ENCODE measurements around the gene SH3YL1. TPM values are rescaled to one million over a fixed set of nuclear protein-coding genes. Genes with fewer than 3 reads are reported as not detected.

SH3YL1 gene
- total RNA-seq, 1 donor from 2014 or later: 32.7 TPM

DNA sequence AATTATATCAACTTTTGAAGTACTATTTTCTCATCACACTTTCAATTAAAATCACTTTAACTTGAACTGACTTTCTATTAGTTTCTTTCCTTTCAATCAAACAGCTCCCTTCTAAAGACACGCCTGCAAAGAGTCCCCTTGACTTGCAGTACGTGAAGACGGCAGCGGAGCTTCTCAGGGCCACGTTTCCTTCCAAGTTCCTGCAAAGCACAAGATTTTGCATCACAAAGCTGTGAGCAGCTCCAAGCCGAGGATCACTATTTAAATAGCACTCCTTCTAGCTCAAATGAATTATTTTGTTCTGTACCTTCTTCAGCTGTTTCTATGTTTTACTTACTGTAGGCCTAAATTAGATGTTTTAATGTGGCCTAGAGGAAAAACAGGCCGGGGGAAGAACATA, 30.8 kb downstream of the SH3YL1 start:
- intact Hi-C loops (cut with DNase I): no loop called here

DNA sequence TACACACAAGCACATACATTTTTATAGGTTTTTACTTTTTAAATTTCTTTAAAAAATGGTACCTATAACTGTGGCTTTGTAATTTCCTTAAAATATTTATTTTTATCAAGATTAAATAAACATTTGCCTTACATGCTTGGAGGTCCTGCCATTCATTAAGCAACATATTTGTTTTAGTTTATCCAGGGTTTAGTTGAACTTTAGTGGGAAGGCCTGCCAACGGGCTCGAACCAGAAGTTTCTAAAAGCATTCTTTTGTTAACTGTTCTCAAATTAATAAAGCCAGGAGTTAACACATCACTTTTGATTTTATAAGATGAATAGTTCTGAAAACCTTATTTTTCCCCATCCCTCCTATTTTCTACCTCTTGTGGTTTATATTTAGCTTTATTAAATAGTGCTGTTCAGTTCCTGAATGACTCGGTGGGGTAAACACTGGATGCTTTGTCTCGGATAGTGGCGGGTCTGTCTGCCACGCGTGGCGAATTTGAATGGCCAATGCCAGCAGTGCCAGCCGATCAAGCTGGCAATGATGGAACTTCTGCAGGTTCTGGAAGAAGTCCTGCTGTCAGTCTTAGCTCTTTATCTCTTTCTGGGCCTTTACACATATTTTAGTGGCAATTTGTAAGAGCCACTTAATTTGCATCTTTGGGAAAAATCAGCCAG, 32.2 kb downstream of the SH3YL1 start:
- no peak for ATAC-seq
- no peak for DNase-seq (ENCODE audit: low spot score)
- intact Hi-C loops (cut with DNase I): no loop called here

More for the DNA sequence above, 30.8 kb downstream of the SH3YL1 start:
- DNase-seq (ENCODE audit: low spot score) (no peak), ATAC-seq (no peak)

DNA sequence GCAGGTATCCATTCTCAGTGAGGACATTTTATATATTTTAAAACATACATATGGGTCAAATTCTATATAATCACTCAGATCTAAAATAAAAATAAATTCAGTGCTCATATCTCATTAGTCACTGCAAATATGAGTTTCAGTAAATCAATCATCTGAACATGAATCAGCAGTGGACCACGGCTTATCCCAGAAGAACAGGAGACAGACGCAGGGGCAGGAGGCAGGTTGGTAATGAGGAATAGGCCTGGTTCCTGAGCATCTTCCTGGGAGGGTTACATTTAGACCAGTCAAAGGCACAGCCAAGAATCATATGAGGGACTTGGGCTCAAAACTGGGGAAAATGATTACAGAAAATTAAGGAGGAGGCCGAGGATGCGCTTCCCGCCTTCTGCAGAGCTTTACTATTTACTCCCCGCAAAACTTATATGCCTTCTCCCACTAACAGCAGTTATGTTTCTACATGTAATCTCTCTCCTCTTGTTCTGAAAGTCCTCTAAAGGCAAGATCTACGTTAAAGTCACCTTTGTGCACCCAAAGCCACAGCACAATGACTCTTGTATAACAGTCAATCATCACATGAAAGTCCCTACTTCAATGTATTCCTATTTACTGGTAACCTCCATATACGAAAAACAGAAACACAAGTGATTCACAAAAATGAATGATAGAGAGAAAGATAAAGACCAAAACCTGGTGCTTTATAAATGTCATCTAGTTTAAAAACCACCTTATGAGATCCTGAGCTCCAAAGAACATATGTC, 35.1 kb downstream of the SH3YL1 start:
- ATAC-seq (no peak), DNase-seq (ENCODE audit: low spot score) (no peak)
- intact Hi-C loops (cut with DNase I): no loop called here

DNA sequence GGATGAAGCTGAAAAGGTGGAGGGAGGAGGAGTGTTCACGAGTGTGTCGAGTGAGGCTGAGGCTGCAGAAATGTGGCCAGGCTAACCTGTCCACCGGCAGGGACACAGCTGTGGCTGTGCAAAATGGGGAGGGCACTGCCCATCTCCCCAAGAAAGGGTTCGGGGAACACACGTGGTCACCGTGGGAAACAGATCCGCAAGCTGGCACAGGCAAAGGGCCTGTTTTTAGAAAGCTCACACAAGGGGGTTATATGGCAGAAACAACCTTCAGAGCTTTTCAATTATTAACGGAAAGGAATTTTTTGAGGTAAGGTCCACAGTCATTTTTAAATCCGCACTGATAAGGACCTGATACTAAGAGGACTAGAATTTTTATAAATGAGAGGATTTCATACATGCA, 35.7 kb downstream of the SH3YL1 start:
- intact Hi-C loops (cut with DNase I): no loop called here
- ATAC-seq (no peak), DNase-seq (ENCODE audit: low spot score) (no peak)

GRCh38 chr2:223971-224760, 39.7 kb downstream of the SH3YL1 start:
- DNase-seq (ENCODE audit: low spot score) (no peak), ATAC-seq (no peak)
- intact Hi-C loops (cut with DNase I): no loop called here

DNA sequence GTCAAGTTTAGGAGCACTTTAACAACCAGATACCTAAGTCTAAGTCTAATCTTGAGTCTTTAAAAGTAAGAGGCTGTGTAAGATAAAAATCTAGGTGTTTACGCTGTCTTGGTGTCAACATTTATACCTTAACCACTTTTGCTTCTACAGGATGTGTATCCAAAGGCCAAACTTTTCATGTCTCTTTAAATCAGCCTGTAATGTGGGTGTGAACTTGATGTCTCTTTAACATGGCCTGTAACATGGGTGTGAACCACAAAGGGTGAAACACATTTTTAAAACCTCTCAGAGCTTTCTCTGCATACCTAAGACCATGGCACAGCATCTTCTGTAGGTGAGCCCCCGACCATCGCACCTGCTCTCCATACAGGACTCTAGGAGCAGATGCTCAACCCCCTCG, 40.4 kb downstream of the SH3YL1 start:
- no peak for ATAC-seq
- DNase-seq (ENCODE audit: low spot score): no peak
- intact Hi-C loops (cut with DNase I): no loop called here

DNA sequence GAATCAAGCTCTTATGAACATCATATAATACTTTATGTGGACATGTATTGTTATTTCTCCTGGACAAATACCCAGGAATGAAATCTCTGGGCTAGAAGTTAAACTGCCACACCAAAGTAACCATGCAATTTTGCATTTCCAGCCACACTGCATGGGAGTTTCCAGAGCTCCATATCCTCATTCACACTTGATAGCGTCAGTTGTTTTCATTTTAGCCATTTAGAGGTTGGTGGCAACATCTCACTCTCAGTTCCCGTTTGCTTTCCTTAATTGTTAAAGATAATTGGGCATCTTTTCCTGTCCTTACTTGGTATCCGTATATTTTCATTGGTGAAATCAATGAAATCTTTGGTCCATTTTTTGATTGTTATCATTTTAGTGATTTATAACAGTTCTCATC, 47.8 kb downstream of the SH3YL1 start:
- ATAC-seq: no peak
- DNase-seq (ENCODE audit: low spot score): no peak
- intact Hi-C loops (cut with DNase I): no loop called here

DNA sequence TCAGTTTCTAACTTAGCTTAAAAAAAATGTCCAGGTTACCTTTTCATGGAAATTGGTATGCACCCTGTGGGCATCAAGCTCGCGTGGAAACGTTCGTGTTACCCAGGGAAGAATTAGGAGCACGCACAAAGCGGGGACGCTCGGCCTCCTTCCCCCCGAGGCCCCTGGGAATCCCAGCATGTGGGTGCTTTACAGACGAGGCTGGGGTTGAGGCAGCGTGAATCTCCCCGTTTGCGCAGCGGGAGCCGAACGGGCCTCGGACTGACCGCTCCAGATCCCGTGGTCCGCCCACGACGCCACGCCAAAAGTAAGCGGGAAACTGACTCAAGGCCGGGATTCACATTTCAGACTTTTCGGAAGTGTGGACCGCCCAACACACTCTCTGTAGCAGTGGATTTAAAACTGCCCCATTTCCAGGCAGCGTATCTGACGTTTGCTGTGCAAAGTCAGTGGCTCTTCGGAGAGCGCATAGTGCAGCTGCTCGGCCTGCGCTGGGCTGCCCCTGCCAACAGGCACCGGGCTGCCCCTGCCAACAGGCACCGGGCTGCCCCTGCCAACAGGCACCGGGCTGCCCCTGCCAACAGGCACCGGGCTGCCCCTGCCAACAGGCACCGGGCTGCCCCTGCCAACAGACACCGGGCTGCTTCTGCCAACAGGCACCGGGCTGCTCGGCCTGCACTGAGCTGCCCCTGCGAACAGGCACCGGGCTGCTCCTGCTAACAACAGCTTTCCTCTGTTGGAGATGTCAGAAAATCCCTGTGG, 49.7 kb downstream of the SH3YL1 start:
- intact Hi-C loops (cut with DNase I): no loop called here
- DNase-seq (ENCODE audit: low spot score) (no peak), ATAC-seq (no peak)

DNA sequence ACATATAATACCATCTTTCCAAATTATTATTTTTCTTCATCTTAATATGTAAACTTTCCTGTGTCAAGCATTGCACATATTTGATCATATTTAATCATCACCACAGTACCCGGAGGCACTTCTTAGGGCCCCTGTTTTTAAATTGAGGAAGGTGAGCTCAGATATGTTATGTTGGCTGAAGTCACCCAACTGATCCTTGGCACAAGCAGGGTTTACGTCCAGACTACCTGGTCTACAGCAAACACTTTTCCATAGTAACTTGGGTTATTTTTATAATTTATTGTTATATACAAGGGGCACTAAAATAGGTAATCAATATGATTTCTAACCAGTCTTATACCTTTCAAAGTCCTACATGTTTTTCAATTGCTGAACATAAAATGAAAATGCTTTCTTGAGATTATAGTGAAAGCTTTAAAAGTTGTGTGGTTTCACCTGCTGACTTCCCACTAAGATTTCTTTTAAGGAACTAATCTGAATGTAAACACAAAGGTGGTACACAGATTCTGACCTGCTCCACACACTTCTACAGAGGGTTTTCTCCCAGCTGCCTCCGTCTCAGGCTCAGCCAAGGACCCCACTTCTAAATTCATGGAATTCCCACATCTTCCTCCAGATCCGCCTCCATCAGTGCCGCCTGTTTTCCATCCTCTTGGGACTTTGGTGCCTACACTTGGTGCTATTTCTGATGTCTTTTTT, 52.2 kb downstream of the SH3YL1 start:
- DNase-seq (ENCODE audit: low spot score): no peak
- intact Hi-C loops (cut with DNase I): no loop called here
- no peak for ATAC-seq

- DNase-seq (ENCODE audit: low spot score) (no peak), ATAC-seq (no peak)
- intact Hi-C loops (cut with DNase I): no loop called here
These were observed 53.2 kb downstream of the SH3YL1 start for GRCh38 chr2:210660-211059.

GRCh38 chr2:209470-209869, 54.4 kb downstream of the SH3YL1 start:
- DNase-seq (ENCODE audit: low spot score): no peak
- ATAC-seq: no peak
- intact Hi-C loops (cut with DNase I): no loop called here

GRCh38 chr2:208335-208734, 55.5 kb downstream of the SH3YL1 start:
- intact Hi-C loops (cut with DNase I): no loop called here
- ATAC-seq: no peak
- DNase-seq (ENCODE audit: low spot score): no peak

GRCh38 chr2:203984-204383, 59.8 kb downstream of the SH3YL1 start:
- DNase-seq (ENCODE audit: low spot score) (no peak), ATAC-seq (no peak)
- intact Hi-C loops (cut with DNase I): no loop called here

DNA sequence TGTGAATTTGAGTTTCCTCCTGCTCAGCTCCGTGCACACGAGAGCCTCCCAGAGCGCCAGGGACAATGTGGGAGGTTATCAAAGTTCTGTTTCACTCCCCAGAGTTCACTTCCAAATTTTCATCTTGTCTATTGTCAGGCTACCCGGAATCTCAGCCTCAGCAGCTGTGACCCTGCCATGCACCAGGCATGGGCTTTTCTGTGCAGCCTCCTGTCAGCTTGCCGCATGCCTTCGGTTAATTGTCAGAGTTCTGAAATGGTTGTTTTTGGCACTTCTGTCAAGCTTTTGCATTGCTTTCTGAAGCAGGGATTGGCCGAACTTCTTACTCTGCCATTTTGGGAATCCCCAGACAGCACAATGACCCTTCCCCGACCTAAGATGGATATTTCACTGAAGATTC, 60.4 kb downstream of the SH3YL1 start:
- DNase-seq (ENCODE audit: low spot score) (no peak), ATAC-seq (no peak)
- intact Hi-C loops (cut with DNase I): no loop called here

- ATAC-seq: no peak
- no peak for DNase-seq (ENCODE audit: low spot score)
- intact Hi-C loops (cut with DNase I): no loop called here
These were observed 60.9 kb downstream of the SH3YL1 start for GRCh38 chr2:202945-203344.

DNA sequence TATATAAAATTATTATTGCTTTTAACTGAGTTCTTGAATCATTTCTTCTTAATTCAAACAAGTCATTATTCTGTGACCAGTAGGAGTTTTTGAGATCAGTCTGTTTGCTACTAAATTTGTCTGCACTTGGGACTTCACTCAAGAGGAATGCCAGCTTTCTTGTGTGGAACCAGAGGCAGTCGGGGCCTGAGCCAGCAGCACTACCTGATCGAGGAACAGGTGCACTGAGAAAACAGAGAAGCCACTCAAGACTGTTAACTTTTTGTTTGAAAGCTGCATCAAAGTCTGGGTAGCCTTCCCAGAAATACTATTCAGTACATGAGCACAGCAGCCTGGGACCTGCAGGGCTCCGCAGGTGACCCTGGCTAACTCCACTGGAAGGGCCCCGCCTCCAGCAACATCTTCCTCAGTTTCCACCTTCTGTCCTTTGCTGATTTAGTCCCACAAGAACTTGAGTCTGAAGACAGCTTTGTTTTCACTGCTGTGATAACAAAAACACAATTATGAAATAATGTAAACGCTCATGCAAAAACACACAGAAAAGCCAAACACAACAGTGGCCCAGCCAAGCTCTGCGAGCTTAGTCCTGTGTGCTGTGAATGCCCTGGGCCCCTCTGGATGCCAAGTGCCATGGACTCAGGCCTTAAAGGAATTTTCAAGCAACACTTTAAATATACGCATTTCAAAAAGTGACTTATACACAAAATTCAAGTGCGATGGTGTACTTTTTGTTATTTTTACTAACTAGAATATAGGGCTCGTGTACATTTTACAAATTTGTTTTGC, 62.0 kb downstream of the SH3YL1 start:
- DNase-seq (ENCODE audit: low spot score): no peak
- no peak for ATAC-seq
- intact Hi-C loops (cut with DNase I): no loop called here

DNA sequence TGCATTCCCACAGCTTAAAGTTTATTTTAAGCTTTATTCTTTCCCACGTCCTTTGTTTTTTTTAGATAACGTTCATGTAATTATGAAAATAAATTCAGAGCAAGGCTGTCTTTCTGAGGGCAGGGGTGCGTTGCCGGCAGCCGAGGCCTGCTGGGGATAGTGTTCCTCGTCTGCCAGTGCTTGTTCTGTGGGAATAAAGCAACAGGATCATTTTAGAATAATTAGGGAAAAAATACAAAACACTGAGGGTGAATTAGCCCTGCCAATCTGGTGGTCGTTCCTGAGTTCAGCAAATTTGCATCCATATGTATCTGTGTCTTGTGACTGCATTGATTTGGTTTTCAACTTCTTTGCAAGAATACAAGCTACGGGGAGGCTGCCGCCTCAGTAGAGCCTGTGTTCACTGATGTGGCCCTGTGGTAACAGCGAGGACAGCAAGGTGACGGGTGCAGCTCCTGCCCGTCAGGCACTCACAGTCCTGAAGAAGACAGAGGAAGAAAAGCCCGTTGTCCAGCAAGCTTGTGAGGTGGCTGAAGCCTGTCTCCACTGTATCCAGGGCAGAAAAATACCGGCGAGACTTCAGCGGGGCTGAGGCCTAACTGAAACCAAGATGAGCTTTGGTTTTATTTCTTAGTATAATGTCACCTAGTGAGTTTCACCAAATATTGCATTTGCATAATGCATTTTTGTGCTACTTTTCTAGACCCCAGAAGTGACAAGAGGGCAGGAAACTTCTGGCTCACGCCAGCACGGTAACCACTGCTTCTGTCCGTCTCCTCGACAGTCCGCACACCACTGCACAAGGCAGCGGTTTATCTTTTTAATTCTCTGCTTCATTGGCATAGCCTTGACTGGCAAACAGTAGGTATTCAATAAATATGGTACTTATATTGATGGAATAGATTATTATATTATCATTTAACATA, 64.5 kb downstream of the SH3YL1 start:
- no peak for ATAC-seq

More for the DNA sequence above, 64.5 kb downstream of the SH3YL1 start:
- DNase-seq (ENCODE audit: low spot score): no peak
- intact Hi-C loops (cut with DNase I): no loop called here

Measured in sciatic nerve (tissue), 2 donors.